H9 (cell line): ENCODE measurements around the gene ENDOU. TPM values are rescaled to one million over a fixed set of nuclear protein-coding genes. Genes with fewer than 3 reads are reported as not detected.

ENCODE experiments used
- DNase-seq: peaks from one replicate; pipeline ENCODE4 v3.0.0-alpha.2; 2017
- H2AFZ ChIP-seq: one replicate; pipeline ENCODE4 v1.6.1; 2013; ENCODE audit warnings: mild to moderate bottlenecking, low read length, control low read depth, moderate library complexity
- H2AK5ac ChIP-seq: 2 replicates; pipeline ENCODE4 v1.6.1; 2013; ENCODE audit warnings: low read length, control low read depth, mixed read lengths; ENCODE audit not compliant: insufficient read length
- H2BK120ac ChIP-seq: one replicate; pipeline ENCODE4 v1.6.1; 2013; ENCODE audit warnings: low read depth, mild to moderate bottlenecking, low read length, control low read depth, inconsistent platforms; ENCODE audit not compliant: poor library complexity, severe bottlenecking
- H2BK12ac ChIP-seq: 2 replicates; pipeline ENCODE4 v1.6.1; 2013; ENCODE audit warnings: low read length, control low read depth, mixed read lengths, low read depth; ENCODE audit not compliant: insufficient read length
- H2BK15ac ChIP-seq: 2 replicates; pipeline ENCODE4 v1.6.1; 2013; ENCODE audit warnings: low read depth, low read length, control low read depth
- H2BK20ac ChIP-seq: one replicate; pipeline ENCODE4 v1.6.1; 2013; ENCODE audit warnings: low read depth, mild to moderate bottlenecking, low read length, control low read depth, inconsistent platforms; ENCODE audit not compliant: poor library complexity, severe bottlenecking
- H2BK5ac ChIP-seq: 2 replicates; pipeline ENCODE4 v1.6.1; 2013; ENCODE audit warnings: low read length, control low read depth, mixed read lengths; ENCODE audit not compliant: insufficient read length
- H3K14ac ChIP-seq: 2 replicates; pipeline ENCODE4 v1.6.1; 2013; ENCODE audit warnings: low read length, control low read depth; ENCODE audit not compliant: insufficient read depth
- H3K18ac ChIP-seq: 2 replicates; pipeline ENCODE4 v1.6.1; 2013; ENCODE audit warnings: low read depth, mild to moderate bottlenecking, mixed read lengths, low read length, control low read depth; ENCODE audit not compliant: insufficient read length
- H3K23ac ChIP-seq: 2 replicates; pipeline ENCODE4 v1.6.1; 2013; ENCODE audit warnings: low read length, control low read depth, mixed read lengths, low read depth; ENCODE audit not compliant: insufficient read length
- H3K23me2 ChIP-seq: 2 replicates; pipeline ENCODE4 v1.6.1; 2013; ENCODE audit warnings: low read depth, mild to moderate bottlenecking, mixed read lengths, low read length, control low read depth; ENCODE audit not compliant: insufficient read length, poor library complexity, severe bottlenecking
- H3K27ac ChIP-seq: 2 replicates; pipeline ENCODE4 v1.5.1; 2013; ENCODE audit warnings: low read length, control low read depth, mixed read lengths, low read depth; ENCODE audit not compliant: insufficient read length
- H3K27me3 ChIP-seq: 2 replicates; pipeline ENCODE4 v1.6.1; 2013; ENCODE audit warnings: low read length, control low read depth, inconsistent platforms; ENCODE audit not compliant: insufficient read depth
- H3K4ac ChIP-seq: 2 replicates; pipeline ENCODE4 v1.6.1; 2013; ENCODE audit warnings: low read depth, mild to moderate bottlenecking, control low read depth, inconsistent platforms, low read length, moderate library complexity
- H3K4me1 ChIP-seq: 2 replicates; pipeline ENCODE4 v1.6.1; 2013; ENCODE audit warnings: low read length, control low read depth, inconsistent platforms; ENCODE audit not compliant: insufficient read depth
- H3K4me2 ChIP-seq: 2 replicates; pipeline ENCODE4 v1.6.1; 2013; ENCODE audit warnings: low read length, control low read depth, mixed read lengths; ENCODE audit not compliant: insufficient read length, insufficient read depth
- H3K56ac ChIP-seq: 2 replicates; pipeline ENCODE4 v1.6.1; 2013; ENCODE audit warnings: low read depth, mild to moderate bottlenecking, mixed read lengths, low read length, control low read depth; ENCODE audit not compliant: insufficient read length
- H3K79me1 ChIP-seq: 2 replicates; pipeline ENCODE4 v1.6.1; 2013; ENCODE audit warnings: low read depth, mild to moderate bottlenecking, moderate library complexity, low read length, control low read depth, inconsistent platforms; ENCODE audit not compliant: insufficient read depth, poor library complexity, severe bottlenecking
- H3K79me2 ChIP-seq: 2 replicates; pipeline ENCODE4 v1.6.1; 2013; ENCODE audit warnings: low read length, control low read depth, inconsistent platforms; ENCODE audit not compliant: insufficient read depth
- H3K9ac ChIP-seq: 2 replicates; pipeline ENCODE4 v1.6.1; 2013; ENCODE audit warnings: low read length, control low read depth, mixed read lengths; ENCODE audit not compliant: insufficient read length; ENCODE audit errors: extremely low read depth
- H3K9me3 ChIP-seq: one replicate; pipeline ENCODE4 v1.6.1; 2013; ENCODE audit warnings: low read depth, low read length, inconsistent platforms; ENCODE audit not compliant: control insufficient read depth
- H3T11ph ChIP-seq: one replicate; pipeline ENCODE4 v1.6.1; 2013; ENCODE audit warnings: mild to moderate bottlenecking, low read length, control low read depth, inconsistent platforms
- H4K20me1 ChIP-seq: one replicate; pipeline ENCODE4 v1.6.1; 2013; ENCODE audit not compliant: control insufficient read depth, insufficient read length, insufficient read depth
- H4K5ac ChIP-seq: 2 replicates; pipeline ENCODE4 v1.6.1; 2013; ENCODE audit warnings: low read depth, mild to moderate bottlenecking, mixed read lengths, low read length, control low read depth; ENCODE audit not compliant: insufficient read length
- H4K8ac ChIP-seq: replicated peaks from 2 replicates; pipeline ENCODE4 v1.6.1; 2013; ENCODE audit warnings: low read length, control low read depth, mixed read lengths, low read depth; ENCODE audit not compliant: insufficient read length
- H4K91ac ChIP-seq: 2 replicates; pipeline ENCODE4 v1.6.1; 2013; ENCODE audit warnings: low read depth, mild to moderate bottlenecking, moderate library complexity, mixed read lengths, low read length, control low read depth; ENCODE audit not compliant: insufficient read length
- H3K27ac Mint-ChIP-seq, 3 experiments: 2 replicates in 2 of 3; 3 replicates in 1 of 3; pipeline ENCODE4 v1.8.0; 2020 to 2021; ENCODE audit warnings: mixed read lengths in 3 of 3, mild to moderate bottlenecking in 1 of 3, moderate library complexity in 1 of 3
- H3K27me3 Mint-ChIP-seq: 2 replicates; pipeline ENCODE4 v1.8.0; 2021; ENCODE audit warnings: low read depth, mild to moderate bottlenecking, moderate library complexity, mixed read lengths
- H3K36me3 Mint-ChIP-seq, 3 experiments: 2 replicates in 2 of 3; 3 replicates in 1 of 3; pipeline ENCODE4 v1.8.0; 2020 to 2021; ENCODE audit warnings: low read depth in 3 of 3, mixed read lengths in 3 of 3; ENCODE audit not compliant: insufficient read depth in 1 of 3
- H3K4me1 Mint-ChIP-seq, 2 experiments: 2 replicates each; pipeline ENCODE4 v1.8.0; 2020; ENCODE audit warnings: mixed read lengths in 2 of 2
- H3K4me3 Mint-ChIP-seq, 2 experiments: 2 replicates in 1 of 2; 3 replicates in 1 of 2; pipeline ENCODE4 v1.8.0; 2020 to 2021; ENCODE audit warnings: mild to moderate bottlenecking in 2 of 2, mixed read lengths in 2 of 2, moderate library complexity in 1 of 2
- H3K9me3 Mint-ChIP-seq, 2 experiments: 2 replicates in 1 of 2; 3 replicates in 1 of 2; pipeline ENCODE4 v1.8.0; 2020; ENCODE audit warnings: mild to moderate bottlenecking in 2 of 2, mixed read lengths in 2 of 2, moderate library complexity in 1 of 2
- CTCF ChIP-seq: fragments of 200-600 bp; sonication (generic); conservative IDR thresholded peaks from 3 replicates; pipeline ENCODE4 v1.8.0; 2021; ENCODE audit warnings: antibody characterized with exemption, mild to moderate bottlenecking
- WGBS: extraction: QIAGEN DNeasy Blood & Tissue Kit; methylation state at CpG from one replicate; pipeline ENCODE4 v1.1.7; 2013; ENCODE audit warnings: missing lambda C conversion rate, low lambda C conversion rate, mixed read lengths; ENCODE audit not compliant: insufficient read length; ENCODE audit errors: extremely low coverage; 5-methylcytosine and 5-hydroxymethylcytosine counted together
- total RNA-seq: library from RNA; stranded (reverse); gene quantifications from 2 replicates; pipeline ENCODE4 v1.2.1, GENCODE V29; 2021

The ENDOU gene
- total RNA-seq, 1 experiment from 2014 or later, result not detected

- no peak overlapping the region for H3K4ac ChIP-seq
- H3T11ph ChIP-seq, result no peak overlapping the region
- H4K20me1 ChIP-seq, result no peaks in the 10 kb centered on the region
- H3K27ac ChIP-seq, result no peak overlapping the region
- H3K9me3 ChIP-seq, result no peaks in the 10 kb centered on the region
- H2AK5ac ChIP-seq, result no peak overlapping the region
- H3K14ac ChIP-seq, result no peak overlapping the region
- Mint-ChIP-seq H3K27ac (no peak overlapping the region), H3K36me3 (peaks cover 0 to 10% (median 2%) of the 10 kb centered on the region in 3 experiments; a peak in 3 of 7 replicates), H3K4me1 (peaks cover 30 to 34% of the 10 kb centered on the region in 2 experiments), H3K9me3 (no peaks in the 10 kb centered on the region), H3K4me3 (no peak overlapping the region), H3K27me3 (peaks cover 7% of the 10 kb centered on the region)
- H3K56ac ChIP-seq, result no peak overlapping the region
- H2AFZ ChIP-seq, result no peak overlapping the region
- H3K9ac ChIP-seq, result no peak overlapping the region
- H3K4me1 ChIP-seq, result peaks cover 11% of the 10 kb centered on the region
- no peak overlapping the region for H3K23ac ChIP-seq
- H4K5ac ChIP-seq, result no peak overlapping the region
- no peak overlapping the region for H2BK12ac ChIP-seq
- no peak overlapping the region for H4K91ac ChIP-seq
- no peak overlapping the region for H3K4me2 ChIP-seq
- H3K18ac ChIP-seq, result no peak overlapping the region
- no peak overlapping the region for H4K8ac ChIP-seq
- no peak overlapping the region for H2BK5ac ChIP-seq
- no peak for TF ChIP-seq CTCF
- no peak overlapping the region for H2BK120ac ChIP-seq
- H2BK15ac ChIP-seq, result no peak overlapping the region
- H3K23me2 ChIP-seq, result no peaks in the 10 kb centered on the region
- no peak for DNase-seq
- H3K79me2 ChIP-seq, result no peaks in the 10 kb centered on the region
- no peaks in the 10 kb centered on the region for H3K27me3 ChIP-seq
- no peak overlapping the region for H2BK20ac ChIP-seq
- H3K79me1 ChIP-seq, result no peaks in the 10 kb centered on the region
- no CpG with 5 or more reads among the region's 1 CpG for WGBS
These were observed 23.2 kb upstream of the ENDOU start for GRCh38 chr12:47748507-47748828.
